ENCODE results near the gene EFS. TPM values are rescaled to one million over a fixed set of nuclear protein-coding genes. Genes with fewer than 3 reads are reported as not detected.

EFS gene
- total and polyA plus RNA-seq, 2 donors (not counting 1 experiment from before 2014, with no cell fraction given), result not detected

DNA sequence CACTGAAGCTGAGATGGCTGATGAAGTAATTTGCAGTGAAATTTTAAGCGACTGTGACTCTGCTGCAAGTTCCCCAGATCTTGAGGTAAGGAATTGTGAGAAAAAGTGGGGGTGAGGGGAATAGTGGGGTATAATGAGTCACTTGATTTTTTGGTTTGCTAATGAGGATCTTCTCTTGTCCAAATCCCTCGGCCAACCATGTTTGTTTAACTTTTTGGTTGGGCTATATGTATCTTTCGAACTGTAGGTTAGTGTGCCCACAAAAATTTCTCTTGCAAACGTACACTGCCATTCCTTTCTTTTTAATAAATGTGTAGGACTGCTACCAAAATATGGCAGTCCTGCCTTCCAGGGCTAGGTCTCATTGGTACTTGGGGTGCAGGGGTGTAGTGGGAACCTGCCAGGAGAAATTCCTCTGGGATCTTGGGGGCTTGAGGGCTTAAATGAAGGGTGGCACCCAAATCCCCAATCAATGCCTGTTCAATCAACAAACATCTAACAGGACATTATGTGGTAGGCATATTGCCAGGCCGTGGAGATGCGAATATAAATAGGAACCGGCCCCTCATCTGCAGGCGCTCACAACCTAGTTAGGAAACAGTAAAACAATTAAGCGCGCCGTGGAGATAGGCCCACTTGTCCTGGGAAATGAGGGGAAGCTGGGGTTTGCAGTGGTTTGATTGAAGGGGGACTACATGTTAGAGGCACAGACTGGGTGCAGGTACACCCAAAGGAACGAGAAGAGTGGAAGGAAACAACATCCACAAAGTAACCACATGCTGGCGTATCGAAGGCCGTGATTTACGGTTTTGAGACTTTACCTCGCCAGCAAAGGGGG, 45.0 kb downstream of the EFS start:
- no peaks in the 10 kb centered on the region for H3K27me3 ChIP-seq (replicated peaks in 1 of 4; ENCODE audit: control extremely low read depth in 1 of 4, control insufficient read depth in 3 of 4, insufficient read depth in 4 of 4, low read length in 3 of 4)
- ATAC-seq (ENCODE audit: low read depth) (no peak), DNase-seq (no peak)
- peaks cover 13% of the 10 kb centered on the region for H4K20me1 ChIP-seq (ENCODE audit: control insufficient read depth, insufficient read depth, low read length, poor library complexity, severe bottlenecking)
- H3K4me2 ChIP-seq (replicated peaks; ENCODE audit: low read depth, low read length, poor library complexity, severe bottlenecking), result peak overlapping the region; percentile 83
- ChIA-PET POLR2A (interaction anchor here (0.5 to 4.4 kb wide), 7 partner anchors 13 to 1266 kb away, joined by 3 to 84 read pairs (median 4); partner anchors contain the start of genes ACIN1, BCL2L2, C14orf119 and PPP1R3E), CTCF (interaction anchor here (0.9 to 6.7 kb wide), 8 partner anchors 9 to 1112 kb away, joined by 3 to 56 read pairs (median 8); partner anchors contain the start of genes BCL2L2 and PPP1R3E)
- Mint-ChIP-seq H3K27me3 (no peaks in the 10 kb centered on the region), H3K9me3 (ENCODE audit: insufficient read depth) (no peaks in the 10 kb centered on the region), H3K4me3 (peak overlapping the region; percentile 93), H3K4me1 (peaks cover 33% of the 10 kb centered on the region), H3K27ac (peak overlapping the region; percentile 99)
- no peak for TF ChIP-seq EZH2 (IDR thresholded peaks at IDR 0.05; ENCODE audit: borderline replicate concordance, insufficient read depth, low read depth, low read length, poor library complexity, severe bottlenecking)
- TF ChIP-seq, protein P1, sequence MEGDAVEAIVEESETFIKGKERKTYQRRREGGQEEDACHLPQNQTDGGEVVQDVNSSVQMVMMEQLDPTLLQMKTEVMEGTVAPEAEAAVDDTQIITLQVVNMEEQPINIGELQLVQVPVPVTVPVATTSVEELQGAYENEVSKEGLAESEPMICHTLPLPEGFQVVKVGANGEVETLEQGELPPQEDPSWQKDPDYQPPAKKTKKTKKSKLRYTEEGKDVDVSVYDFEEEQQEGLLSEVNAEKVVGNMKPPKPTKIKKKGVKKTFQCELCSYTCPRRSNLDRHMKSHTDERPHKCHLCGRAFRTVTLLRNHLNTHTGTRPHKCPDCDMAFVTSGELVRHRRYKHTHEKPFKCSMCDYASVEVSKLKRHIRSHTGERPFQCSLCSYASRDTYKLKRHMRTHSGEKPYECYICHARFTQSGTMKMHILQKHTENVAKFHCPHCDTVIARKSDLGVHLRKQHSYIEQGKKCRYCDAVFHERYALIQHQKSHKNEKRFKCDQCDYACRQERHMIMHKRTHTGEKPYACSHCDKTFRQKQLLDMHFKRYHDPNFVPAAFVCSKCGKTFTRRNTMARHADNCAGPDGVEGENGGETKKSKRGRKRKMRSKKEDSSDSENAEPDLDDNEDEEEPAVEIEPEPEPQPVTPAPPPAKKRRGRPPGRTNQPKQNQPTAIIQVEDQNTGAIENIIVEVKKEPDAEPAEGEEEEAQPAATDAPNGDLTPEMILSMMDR (IDR thresholded peaks at IDR 0.05), result no peak
- peak overlapping the region; percentile 87 for H2AFZ ChIP-seq (ENCODE audit: insufficient read depth, low read depth, low read length, poor library complexity, severe bottlenecking)
- peak overlapping the region; percentile 91 to 99 for H3K27ac ChIP-seq (ENCODE audit: low read length in 2 of 2)
- peaks cover 15% of the 10 kb centered on the region for H3K79me2 ChIP-seq (ENCODE audit: control insufficient read depth, insufficient read depth, low read length)
- peaks cover 21 to 24% of the 10 kb centered on the region in 2 donors for H3K4me1 ChIP-seq (ENCODE audit: control insufficient read depth in 2 of 2, insufficient read depth in 2 of 2, low read length in 2 of 2)
- H3K4me3 ChIP-seq (ENCODE audit: control extremely low read depth in 1 of 5, extremely low read depth in 1 of 5, insufficient read depth in 1 of 5, low read depth in 2 of 5, low read length in 4 of 5), result peak overlapping the region; percentile 44 to 81 (median 62)
- H3K9ac ChIP-seq (ENCODE audit: low read length), result peak overlapping the region; percentile 81
- no peaks in the 10 kb centered on the region for H3K9me3 ChIP-seq (ENCODE audit: control extremely low read depth in 1 of 3, control insufficient read depth in 2 of 3, insufficient read depth in 1 of 3, low read length in 2 of 3)
- intact Hi-C loops (cut with micrococcal nuclease), result loop anchor here (2.0 kb wide), 4 partner anchors 231 to 1123 kb away; partner anchors contain the start of genes PSMB5, SDR39U1 and ZFHX2
- WGBS (ENCODE audit: insufficient coverage), result 82% methylated on average over 8 of the region's 17 CpGs
- peaks cover 7 to 24% of the 10 kb centered on the region in 2 experiments for H3K36me3 ChIP-seq (replicated peaks in 1 of 2; ENCODE audit: control extremely low read depth in 1 of 2, control insufficient read depth in 1 of 2, extremely low read depth in 1 of 2, insufficient read depth in 2 of 2, low read length in 1 of 2)

DNA sequence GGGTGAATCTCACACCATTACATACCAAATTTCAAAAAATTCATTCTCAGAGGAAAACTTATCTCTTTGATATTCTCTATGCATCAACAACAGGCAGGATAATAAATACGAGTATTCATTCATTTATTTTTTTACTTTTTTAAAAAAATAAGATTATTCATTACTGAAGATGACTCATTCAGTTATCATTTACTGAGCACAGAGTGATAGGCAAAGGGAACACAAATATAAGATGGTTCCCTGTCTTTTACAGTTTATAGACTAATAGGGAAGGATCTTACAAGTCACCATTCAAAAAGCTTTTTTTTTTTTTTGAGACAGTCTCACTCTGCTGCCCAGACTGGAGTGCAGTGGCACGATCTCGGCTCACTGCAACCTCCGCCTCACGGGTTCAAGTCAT, 48.7 kb downstream of the EFS start:
- no peak for TF ChIP-seq EZH2 (IDR thresholded peaks at IDR 0.05; ENCODE audit: borderline replicate concordance, insufficient read depth, low read depth, low read length, poor library complexity, severe bottlenecking)
- TF ChIP-seq, protein P1 (IDR thresholded peaks at IDR 0.05), result no peak
- H3K79me2 ChIP-seq (ENCODE audit: control insufficient read depth, insufficient read depth, low read length), result no peaks in the 10 kb centered on the region
- no peaks in the 10 kb centered on the region for H3K27me3 ChIP-seq (replicated peaks in 1 of 4; ENCODE audit: control extremely low read depth in 1 of 4, control insufficient read depth in 3 of 4, insufficient read depth in 4 of 4, low read length in 3 of 4)
- intact Hi-C loops (cut with micrococcal nuclease), result no loop called here
- no peak overlapping the region for H3K9ac ChIP-seq (ENCODE audit: low read length)
- DNase-seq, result no peak
- no peak overlapping the region for H3K27ac Mint-ChIP-seq
- no peaks in the 10 kb centered on the region for H3K27me3 Mint-ChIP-seq
- H3K4me3 ChIP-seq (ENCODE audit: control extremely low read depth in 1 of 5, extremely low read depth in 1 of 5, insufficient read depth in 1 of 5, low read depth in 2 of 5, low read length in 4 of 5), result no peak overlapping the region
- no peak overlapping the region for H2AFZ ChIP-seq (ENCODE audit: insufficient read depth, low read depth, low read length, poor library complexity, severe bottlenecking)
- CTCF ChIA-PET, result no interaction called here
- WGBS (ENCODE audit: insufficient coverage), result 94% methylated on average over 4 of the region's 5 CpGs
- ATAC-seq (ENCODE audit: low read depth), result no peak
- no peak overlapping the region for H3K4me3 Mint-ChIP-seq
- H3K27ac ChIP-seq (ENCODE audit: low read length in 2 of 2), result no peak overlapping the region
- H3K4me1 ChIP-seq (ENCODE audit: control insufficient read depth in 2 of 2, insufficient read depth in 2 of 2, low read length in 2 of 2), result peaks cover 9 to 10% of the 10 kb centered on the region in 2 donors
- POLR2A ChIA-PET, result interaction anchor here (0.6 to 0.7 kb wide), 2 partner anchors 9 to 13 kb away, joined by 3 read pairs; no protein-coding TSS in a partner anchor
- H3K9me3 Mint-ChIP-seq (ENCODE audit: insufficient read depth), result no peaks in the 10 kb centered on the region
- H3K4me2 ChIP-seq (replicated peaks; ENCODE audit: low read depth, low read length, poor library complexity, severe bottlenecking), result no peak overlapping the region
- no peaks in the 10 kb centered on the region for H4K20me1 ChIP-seq (ENCODE audit: control insufficient read depth, insufficient read depth, low read length, poor library complexity, severe bottlenecking)
- H3K9me3 ChIP-seq (ENCODE audit: control extremely low read depth in 1 of 3, control insufficient read depth in 2 of 3, insufficient read depth in 1 of 3, low read length in 2 of 3), result no peaks in the 10 kb centered on the region
- no peaks in the 10 kb centered on the region for H3K36me3 ChIP-seq (replicated peaks in 1 of 2; ENCODE audit: control extremely low read depth in 1 of 2, control insufficient read depth in 1 of 2, extremely low read depth in 1 of 2, insufficient read depth in 2 of 2, low read length in 1 of 2)
- H3K4me1 Mint-ChIP-seq, result peaks cover 15% of the 10 kb centered on the region

All from B cell (primary cell).